HFFc6 (cell line): ENCODE data around the gene FOXC1. TPM values are rescaled to one million over a fixed set of nuclear protein-coding genes. Genes with fewer than 3 reads are reported as not detected.

ENCODE experiments used
- DNase-seq: peaks from one replicate; pipeline ENCODE4 v3.0.0-alpha.2; 2018
- H3K27ac Mint-ChIP-seq: 2 replicates; pipeline ENCODE4 v1.8.0; 2020; ENCODE audit warnings: mild to moderate bottlenecking, mixed read lengths
- H3K27me3 Mint-ChIP-seq: 2 replicates; pipeline ENCODE4 v1.8.0; 2021; ENCODE audit warnings: mild to moderate bottlenecking, moderate library complexity, mixed read lengths; ENCODE audit not compliant: insufficient read depth
- H3K36me3 Mint-ChIP-seq: 2 replicates; pipeline ENCODE4 v1.8.0; 2021; ENCODE audit warnings: low read depth, mixed read lengths
- H3K4me1 Mint-ChIP-seq: 2 replicates; pipeline ENCODE4 v1.8.0; 2020; ENCODE audit warnings: low read depth, mixed read lengths
- H3K4me3 Mint-ChIP-seq: 2 replicates; pipeline ENCODE4 v1.8.0; 2020; ENCODE audit warnings: mild to moderate bottlenecking, moderate library complexity, mixed read lengths
- H3K9me3 Mint-ChIP-seq: 2 replicates; pipeline ENCODE4 v1.8.0; 2020; ENCODE audit warnings: mild to moderate bottlenecking, mixed read lengths
- total RNA-seq, 6 experiments: library from RNA; stranded (reverse); fragmentation: NEBNext Ultra II Directional; extraction: Animal tissue kit (Norgen Biotek cat#: 25700); gene quantifications; 2 replicates in 1 of 6; 3 replicates in 5 of 6; pipeline ENCODE4 v1.2.3, GENCODE V29; 2021
- TF ChIP-seq, protein P1 (sequence below): fragments of 200-600 bp; sonication (generic); IDR thresholded peaks from 2 replicates; pipeline ENCODE4 v1.5.0; 2021; ENCODE audit warnings: antibody characterized with exemption, mild to moderate bottlenecking

The FOXC1 gene
- total RNA-seq, 6 experiments from 2014 or later: 15.8 to 18.0 (median 16.9) TPM

DNA sequence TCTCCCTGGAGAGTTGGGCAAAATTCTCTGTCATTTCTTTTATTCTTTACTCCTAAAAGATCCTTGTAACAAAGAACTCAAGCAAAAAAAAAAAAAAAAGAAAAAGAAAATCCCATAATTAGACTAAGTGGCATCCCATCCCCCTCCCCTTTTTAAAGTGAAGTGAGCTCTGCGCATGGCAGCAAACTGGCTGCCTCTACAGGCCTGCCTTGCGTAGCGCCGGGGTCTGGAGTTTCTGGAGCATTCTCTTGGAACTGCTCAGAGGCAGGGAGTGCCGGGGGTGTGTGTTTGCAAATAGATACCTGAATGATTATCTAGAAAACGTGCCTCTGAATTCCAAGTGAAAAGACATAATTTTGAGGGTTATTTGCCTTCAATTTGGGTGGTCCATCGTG is 48.1 kb downstream of the FOXC1 start:
- no peak overlapping the region for H3K27ac Mint-ChIP-seq
- H3K27me3 Mint-ChIP-seq: peaks cover 4% of the 10 kb centered on the region
- H3K36me3 Mint-ChIP-seq: no peaks in the 10 kb centered on the region
- H3K4me1 Mint-ChIP-seq: peaks cover 10% of the 10 kb centered on the region
- no peaks in the 10 kb centered on the region for H3K9me3 Mint-ChIP-seq
- TF ChIP-seq, protein P1, sequence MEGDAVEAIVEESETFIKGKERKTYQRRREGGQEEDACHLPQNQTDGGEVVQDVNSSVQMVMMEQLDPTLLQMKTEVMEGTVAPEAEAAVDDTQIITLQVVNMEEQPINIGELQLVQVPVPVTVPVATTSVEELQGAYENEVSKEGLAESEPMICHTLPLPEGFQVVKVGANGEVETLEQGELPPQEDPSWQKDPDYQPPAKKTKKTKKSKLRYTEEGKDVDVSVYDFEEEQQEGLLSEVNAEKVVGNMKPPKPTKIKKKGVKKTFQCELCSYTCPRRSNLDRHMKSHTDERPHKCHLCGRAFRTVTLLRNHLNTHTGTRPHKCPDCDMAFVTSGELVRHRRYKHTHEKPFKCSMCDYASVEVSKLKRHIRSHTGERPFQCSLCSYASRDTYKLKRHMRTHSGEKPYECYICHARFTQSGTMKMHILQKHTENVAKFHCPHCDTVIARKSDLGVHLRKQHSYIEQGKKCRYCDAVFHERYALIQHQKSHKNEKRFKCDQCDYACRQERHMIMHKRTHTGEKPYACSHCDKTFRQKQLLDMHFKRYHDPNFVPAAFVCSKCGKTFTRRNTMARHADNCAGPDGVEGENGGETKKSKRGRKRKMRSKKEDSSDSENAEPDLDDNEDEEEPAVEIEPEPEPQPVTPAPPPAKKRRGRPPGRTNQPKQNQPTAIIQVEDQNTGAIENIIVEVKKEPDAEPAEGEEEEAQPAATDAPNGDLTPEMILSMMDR: no peak
- DNase-seq: no peak
- H3K4me3 Mint-ChIP-seq: no peak overlapping the region

- no peaks in the 10 kb centered on the region for H3K36me3 Mint-ChIP-seq
- H3K4me1 Mint-ChIP-seq: peaks cover 16% of the 10 kb centered on the region
- TF ChIP-seq, protein P1: no peak
- H3K9me3 Mint-ChIP-seq: no peaks in the 10 kb centered on the region
- no peak overlapping the region for H3K4me3 Mint-ChIP-seq
- no peak for DNase-seq
- no peak overlapping the region for H3K27ac Mint-ChIP-seq
- peaks cover 4% of the 10 kb centered on the region for H3K27me3 Mint-ChIP-seq
Measured at GRCh38 chr6:1658212-1659005, 48.7 kb downstream of the FOXC1 start.

DNA sequence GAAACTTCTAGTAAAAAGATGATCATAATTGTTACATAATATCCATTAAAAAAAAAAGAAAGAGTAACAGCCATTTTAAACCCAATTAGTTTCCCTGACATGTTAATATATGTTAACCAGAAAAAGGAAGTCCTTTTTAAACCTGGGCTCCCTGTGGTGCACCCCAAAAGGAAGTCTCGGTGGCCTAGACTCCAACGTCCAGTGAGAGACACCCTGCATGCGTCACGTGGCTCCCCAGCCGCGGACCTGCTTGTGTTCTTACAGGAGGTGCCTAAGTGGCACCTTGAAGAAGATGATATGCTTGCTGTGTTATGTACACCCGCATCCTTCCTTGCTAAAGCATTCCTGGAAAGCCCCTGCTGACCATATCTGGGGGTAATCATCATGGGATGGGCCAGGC is 50.1 kb downstream of the FOXC1 start:
- TF ChIP-seq, protein P1: no peak
- no peaks in the 10 kb centered on the region for H3K9me3 Mint-ChIP-seq

DNA sequence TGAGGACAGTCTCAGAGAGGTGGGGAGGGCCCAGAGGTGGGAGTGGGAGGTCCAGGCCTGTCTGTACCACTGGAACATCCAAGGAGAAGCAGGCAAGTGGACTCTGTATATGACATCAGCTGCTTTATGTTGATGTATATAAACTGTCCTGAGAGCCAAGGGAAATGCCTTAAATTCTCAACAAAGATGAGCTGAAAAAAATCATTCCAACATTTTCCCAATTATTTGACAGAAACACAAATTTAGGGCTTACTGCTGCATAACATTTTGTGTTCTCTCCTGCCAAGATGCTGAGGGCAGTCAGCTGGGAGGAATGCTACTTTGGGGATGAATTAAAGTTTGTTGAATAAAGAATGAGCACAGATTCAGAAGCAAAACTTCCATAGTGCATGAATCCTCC is 52.8 kb downstream of the FOXC1 start:
- H3K4me1 Mint-ChIP-seq: peaks cover 30% of the 10 kb centered on the region
- peak overlapping the region; percentile 4; the same call in 1 of the 2 replicates for H3K27ac Mint-ChIP-seq
- no peaks in the 10 kb centered on the region for H3K36me3 Mint-ChIP-seq
- no peaks in the 10 kb centered on the region for H3K9me3 Mint-ChIP-seq
- no peak overlapping the region for H3K4me3 Mint-ChIP-seq
- TF ChIP-seq, protein P1: no peak
- DNase-seq: peak; percentile 30
- H3K27me3 Mint-ChIP-seq: peaks cover 4% of the 10 kb centered on the region; the same call in 1 of the 2 replicates

More for the DNA sequence above, 50.1 kb downstream of the FOXC1 start:
- no peak overlapping the region for H3K4me3 Mint-ChIP-seq
- DNase-seq: no peak
- H3K4me1 Mint-ChIP-seq: peaks cover 20% of the 10 kb centered on the region
- H3K27ac Mint-ChIP-seq: no peak overlapping the region
- peaks cover 4% of the 10 kb centered on the region for H3K27me3 Mint-ChIP-seq
- no peaks in the 10 kb centered on the region for H3K36me3 Mint-ChIP-seq

Other genes with a start within 250 kb of the FOXC1 start
- gene FOXF2, start 220.3 kb upstream of the FOXC1 start, total RNA-seq: 10 to 100 TPM; 15.4 to 31.8 (median 29.5) TPM